Tibial nerve (tissue), 4 donors: ENCODE measurements around the gene ALK.

Source experiments
- EP300 ChIP-seq, 2 donors: sonication (generic); formaldehyde crosslinking; IDR thresholded peaks; one replicate each; pipeline ENCODE4 v1.6.1; 2017; ENCODE audit warnings: antibody characterized with exemption in 2 of 2, mild to moderate bottlenecking in 1 of 2
- POLR2A ChIP-seq, 2 donors: fragments of 450-650 bp; IDR thresholded peaks; one replicate each; pipeline ENCODE4 v1.6.1; 2017; ENCODE audit warnings: antibody characterized with exemption in 2 of 2, mild to moderate bottlenecking in 2 of 2, moderate library complexity in 2 of 2
- TF ChIP-seq, protein P1 (sequence below), 5 experiments: fragments of 200-600 bp in 3 of 5; fragments of 450-650 bp in 2 of 5; sonication (generic) in 3 of 5; IDR thresholded peaks; one replicate each; pipeline ENCODE4 v1.5.1; 2016 to 2019; ENCODE audit warnings: antibody characterized with exemption in 5 of 5, mild to moderate bottlenecking in 3 of 5, moderate library complexity in 2 of 5

DNA sequence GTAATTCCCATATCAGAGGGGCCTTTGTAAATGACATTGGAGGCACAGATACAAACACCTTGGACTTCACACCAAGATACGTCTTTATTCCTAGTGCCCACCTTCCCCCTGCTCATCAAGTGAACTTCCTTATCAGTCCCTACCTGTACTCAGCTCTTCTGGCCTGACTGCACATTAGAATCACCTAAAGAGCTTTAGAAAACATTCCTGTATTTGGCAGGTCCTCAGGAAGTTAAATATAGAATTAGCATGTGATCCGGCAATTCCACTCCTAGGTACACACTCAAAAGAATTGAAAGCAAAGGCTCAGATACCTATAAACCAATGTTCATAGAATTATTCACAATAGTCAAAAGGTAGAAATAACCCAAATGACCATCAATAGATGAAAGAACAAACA lies 46.6 kb downstream of the ALK start:
- TF ChIP-seq POLR2A (IDR thresholded peaks at IDR 0.05) (no peak), EP300 (IDR thresholded peaks at IDR 0.05) (no peak)
- TF ChIP-seq, protein P1, sequence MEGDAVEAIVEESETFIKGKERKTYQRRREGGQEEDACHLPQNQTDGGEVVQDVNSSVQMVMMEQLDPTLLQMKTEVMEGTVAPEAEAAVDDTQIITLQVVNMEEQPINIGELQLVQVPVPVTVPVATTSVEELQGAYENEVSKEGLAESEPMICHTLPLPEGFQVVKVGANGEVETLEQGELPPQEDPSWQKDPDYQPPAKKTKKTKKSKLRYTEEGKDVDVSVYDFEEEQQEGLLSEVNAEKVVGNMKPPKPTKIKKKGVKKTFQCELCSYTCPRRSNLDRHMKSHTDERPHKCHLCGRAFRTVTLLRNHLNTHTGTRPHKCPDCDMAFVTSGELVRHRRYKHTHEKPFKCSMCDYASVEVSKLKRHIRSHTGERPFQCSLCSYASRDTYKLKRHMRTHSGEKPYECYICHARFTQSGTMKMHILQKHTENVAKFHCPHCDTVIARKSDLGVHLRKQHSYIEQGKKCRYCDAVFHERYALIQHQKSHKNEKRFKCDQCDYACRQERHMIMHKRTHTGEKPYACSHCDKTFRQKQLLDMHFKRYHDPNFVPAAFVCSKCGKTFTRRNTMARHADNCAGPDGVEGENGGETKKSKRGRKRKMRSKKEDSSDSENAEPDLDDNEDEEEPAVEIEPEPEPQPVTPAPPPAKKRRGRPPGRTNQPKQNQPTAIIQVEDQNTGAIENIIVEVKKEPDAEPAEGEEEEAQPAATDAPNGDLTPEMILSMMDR (IDR thresholded peaks at IDR 0.05): no peak
